NCI-H2171 treated with DMSO at 0.1 percent for 48 hours (cell line): Measurements from ENCODE around the gene USP12.

ENCODE experiments used
- DNase-seq: peaks from one replicate; lab custom pipeline; 2025; lab: John Stamatoyannopoulos, UW

USP12 gene

DNA sequence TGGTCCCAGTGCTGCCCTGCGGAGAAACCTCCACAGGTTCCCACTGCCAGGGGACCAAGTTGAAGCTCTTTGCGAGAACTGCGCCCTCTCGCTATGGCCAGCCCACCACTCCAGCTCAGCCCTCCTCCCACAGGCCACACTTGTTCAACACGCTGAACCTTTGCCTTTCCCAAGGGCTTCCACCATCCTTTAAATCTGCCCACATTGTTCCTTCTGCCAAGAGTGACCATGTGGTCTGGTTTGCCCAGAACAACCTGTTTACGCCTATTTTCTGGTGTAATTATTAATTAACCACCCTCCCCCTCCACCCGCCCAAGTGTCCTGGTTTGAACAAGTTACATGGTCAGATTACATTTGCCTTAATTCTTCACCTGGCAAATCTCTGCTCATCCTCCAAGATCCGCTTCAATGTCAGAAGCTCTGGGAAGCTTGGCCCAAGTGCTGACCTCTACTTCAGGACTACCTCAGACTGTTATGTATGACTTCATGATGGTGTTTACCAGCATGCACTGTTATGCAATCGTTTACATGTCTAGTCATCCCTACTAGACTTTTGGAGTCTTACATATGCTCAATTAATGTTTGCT is 12.0 kb upstream of the USP12 start:
- no peak for DNase-seq

DNA sequence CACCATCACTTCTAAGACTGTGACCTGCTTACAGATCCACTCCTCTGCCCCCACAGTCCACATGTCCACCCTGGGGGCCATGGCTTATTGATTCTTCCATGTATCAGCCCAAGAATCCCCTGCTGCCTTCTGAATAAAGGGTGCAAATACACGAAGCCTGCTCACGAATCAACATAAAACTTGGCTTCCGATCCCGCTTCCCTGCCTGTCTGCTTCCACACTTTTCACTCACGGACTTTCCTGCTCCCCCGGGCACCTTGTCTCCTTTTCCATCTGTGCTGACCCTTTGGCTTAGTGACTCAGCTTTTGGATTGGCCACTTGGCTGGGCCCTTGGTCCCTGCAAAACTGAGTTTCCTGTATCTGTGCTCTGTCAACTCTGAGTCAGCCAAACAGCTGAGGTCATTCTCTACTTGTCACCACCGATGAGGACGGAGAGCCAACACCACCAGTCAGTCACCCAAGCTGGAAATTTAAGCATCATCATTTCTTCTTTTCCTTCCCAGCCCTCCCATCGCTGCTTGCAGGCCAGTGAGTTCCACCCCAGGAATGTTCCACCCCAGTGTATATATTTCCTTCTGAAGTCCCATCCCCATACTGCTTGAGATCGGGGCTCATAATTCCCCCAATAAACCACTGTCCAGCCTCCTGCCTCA is 11.4 kb upstream of the USP12 start:
- no peak for DNase-seq

DNA sequence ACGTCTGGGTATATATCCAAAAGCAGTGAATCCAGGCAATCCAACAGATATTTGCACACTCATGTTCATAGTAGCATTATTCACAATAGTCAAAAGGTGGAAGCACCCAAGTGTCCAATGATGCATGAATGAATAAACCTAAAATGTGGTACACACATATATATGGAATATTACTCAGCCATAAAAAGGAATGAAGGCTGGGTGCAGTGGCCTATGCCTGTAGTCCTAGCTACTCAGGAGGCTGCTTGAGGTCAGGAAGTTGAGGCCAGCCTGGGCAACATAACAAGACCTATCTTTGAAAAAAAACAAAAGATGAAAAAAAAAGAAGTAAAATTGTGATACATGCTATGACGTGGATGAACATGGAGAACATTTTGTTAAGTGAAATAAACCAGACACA is 10.4 kb upstream of the USP12 start:
- DNase-seq, result no peak

DNA sequence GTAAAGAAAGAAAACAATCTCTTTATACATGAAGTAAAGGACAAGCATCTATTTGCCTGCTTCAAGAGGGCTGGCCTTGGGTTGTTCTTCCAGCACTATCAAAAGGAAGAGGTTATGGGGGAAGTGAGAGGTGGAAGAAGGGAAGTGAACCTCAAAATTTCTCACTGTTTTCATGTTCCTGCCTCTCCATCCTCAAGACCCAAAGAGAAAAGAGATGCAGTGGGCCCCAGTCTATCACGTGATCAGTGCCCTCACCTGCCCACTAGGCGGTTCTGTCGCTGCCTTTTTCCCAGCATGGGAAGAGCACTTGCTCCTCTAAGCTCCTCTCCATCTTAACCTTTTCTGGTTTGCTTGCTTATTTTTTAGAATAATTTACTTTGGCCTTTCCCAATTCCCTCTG is 6.2 kb upstream of the USP12 start:
- no peak for DNase-seq

DNA sequence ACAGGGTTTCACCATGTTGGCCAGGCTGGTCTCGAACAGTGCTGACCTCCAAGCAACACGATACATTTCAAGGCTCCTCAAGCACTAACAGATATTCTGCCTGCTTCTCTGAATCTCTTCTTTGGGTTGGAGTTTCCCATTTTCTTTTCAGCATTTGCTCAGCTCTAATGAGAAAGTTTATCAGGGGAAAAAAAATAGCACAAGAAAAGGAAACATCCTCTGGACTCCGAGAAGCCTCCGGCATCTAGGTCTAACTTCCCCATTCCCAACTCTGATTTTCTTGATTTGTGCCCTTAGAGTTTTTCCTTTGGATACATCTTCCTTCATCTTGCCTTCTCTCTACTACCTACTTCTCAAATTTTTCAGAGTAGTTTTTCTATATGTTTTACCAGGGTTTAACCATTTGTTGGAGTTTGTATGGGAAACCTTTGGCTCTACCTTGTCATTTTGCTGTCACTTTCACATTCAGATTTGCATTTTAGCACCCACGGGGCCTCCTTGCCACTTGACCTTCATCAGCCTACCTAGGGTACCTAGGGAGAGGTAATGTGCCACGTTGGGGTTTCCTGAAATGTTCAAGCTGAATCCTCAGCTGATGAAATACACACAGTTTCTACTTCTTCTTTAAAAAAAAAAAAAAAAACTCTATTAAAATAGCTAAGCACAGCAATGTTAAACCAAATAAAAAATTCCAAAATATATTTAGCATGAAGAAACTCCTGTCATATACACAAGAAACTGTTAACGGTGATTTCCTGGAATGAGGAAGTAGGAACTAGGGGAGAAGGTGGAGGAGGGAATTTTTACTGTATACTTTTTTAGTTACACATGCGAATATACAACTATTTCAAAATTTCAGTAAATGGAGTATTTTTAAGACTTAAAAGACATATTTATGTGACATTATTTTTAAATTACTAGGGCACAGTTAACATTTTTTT is 5.1 kb upstream of the USP12 start:
- no peak for DNase-seq

DNA sequence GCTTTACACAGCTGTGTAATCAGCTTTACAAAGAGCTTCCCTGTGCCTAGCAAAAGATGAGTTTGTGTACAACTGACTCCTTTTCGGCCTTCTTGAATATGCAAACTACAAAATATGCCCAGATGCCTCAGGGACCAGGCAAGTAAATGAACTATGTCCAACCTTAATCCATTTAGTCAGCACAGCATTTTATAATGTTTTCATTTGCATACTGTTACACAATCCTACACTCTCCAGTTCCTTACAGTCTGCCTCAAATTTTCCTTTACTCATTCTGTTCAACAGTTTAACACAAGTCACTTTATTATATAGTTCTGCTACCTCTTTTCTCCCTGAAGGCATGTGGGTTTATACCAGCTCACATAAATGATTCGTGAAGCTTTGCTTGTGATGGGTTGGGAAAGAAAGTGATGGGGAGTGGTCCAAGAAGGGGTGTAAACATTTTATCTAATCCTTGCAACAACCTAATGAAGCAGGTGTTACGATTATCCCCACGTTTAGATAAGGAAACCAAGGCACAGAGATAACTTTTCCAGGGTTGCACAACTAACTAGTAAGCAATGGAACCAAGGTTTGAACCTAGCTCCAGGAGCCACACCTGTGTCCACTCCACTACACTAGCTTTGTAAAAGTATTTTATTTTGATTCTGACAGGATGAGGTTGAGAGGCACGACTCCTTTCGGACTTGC is 3.3 kb upstream of the USP12 start:
- DNase-seq, result no peak

GRCh38 chr13:27172495-27172842 is 858 bp upstream of the USP12 start:
- DNase-seq, result peak; percentile 20

DNA sequence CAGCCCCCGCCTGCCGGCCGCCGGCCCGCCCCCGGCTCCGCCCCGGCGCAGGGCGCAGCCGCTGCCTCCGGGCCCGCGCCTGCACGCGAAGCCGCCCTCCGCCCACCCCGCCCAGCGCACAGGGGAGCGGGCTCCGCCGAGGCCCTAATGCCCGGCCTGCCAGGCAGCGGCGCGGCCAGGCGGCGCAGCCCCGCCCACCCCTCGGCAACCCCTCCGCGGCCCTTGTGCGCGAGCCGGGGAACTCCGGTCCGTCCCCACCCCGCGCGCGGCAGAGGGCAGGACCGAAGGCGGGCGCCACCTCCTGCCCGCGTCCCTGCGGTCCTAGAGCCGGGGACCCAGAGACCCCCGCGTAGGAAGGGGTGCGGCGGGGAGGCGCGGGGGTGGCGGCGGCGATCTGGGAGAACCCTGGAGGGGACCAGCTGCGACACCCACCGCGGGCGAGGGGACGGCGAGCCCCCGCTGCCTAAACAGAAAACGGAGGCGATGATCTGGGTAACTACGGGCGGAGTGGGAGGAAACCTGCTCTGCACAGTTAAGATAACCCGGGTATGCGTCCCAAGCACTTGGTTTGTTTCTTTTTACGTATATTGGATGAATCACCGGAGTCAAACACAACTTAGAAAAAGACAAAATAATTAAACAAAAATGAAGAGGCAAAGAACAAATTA is 350 bp upstream of the USP12 start:
- DNase-seq, result peak; percentile 52

DNA sequence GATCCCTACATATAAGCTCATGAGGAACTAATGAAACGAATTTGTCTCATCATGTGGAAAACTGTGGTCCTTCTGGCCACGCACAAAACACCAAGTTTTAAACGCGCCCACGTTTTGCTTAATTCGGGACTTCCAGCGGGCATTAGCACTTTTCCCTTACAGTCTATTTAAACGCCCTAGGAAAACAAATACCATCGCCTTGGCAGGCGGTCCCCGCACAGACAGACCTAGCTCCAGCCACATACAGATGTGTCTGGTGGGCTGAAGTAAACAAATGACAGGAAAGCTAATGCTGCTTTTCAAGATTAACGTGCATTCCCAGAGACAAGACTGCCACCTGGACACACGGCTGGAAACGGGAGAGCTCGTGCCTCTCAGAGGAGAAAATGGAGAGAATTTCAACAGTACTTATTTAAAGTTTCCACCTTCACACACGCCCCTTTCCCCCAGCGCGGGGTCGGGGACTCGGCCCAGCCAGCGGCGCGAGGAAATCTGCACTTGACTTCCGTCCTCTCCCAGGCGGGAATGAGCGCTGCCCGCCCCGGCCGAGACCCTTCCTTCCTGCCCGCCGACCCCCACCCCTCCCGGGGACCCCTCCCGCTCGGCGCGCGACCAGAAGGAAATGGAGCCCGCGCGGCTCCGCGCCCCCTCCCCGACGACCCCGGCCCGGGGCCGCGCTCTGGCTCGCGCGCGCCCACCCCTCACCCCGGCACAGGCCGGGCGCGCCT is 931 bp downstream of the USP12 start:
- DNase-seq, result peak; percentile 52

DNA sequence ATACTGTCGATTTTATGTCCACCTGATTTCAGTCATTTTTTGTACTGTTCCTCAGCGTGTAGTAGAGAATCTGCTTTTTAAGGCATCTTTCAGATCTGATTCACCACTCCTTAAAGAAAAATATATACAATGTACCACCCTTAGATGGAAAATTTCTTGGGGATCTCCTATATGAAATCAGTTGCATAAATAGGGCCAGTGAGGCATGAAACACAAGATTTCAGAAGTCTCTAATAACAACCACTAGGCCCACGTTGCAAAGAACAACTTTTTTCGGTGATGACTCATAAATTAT is 1.4 kb downstream of the USP12 start:
- no peak for DNase-seq

DNA sequence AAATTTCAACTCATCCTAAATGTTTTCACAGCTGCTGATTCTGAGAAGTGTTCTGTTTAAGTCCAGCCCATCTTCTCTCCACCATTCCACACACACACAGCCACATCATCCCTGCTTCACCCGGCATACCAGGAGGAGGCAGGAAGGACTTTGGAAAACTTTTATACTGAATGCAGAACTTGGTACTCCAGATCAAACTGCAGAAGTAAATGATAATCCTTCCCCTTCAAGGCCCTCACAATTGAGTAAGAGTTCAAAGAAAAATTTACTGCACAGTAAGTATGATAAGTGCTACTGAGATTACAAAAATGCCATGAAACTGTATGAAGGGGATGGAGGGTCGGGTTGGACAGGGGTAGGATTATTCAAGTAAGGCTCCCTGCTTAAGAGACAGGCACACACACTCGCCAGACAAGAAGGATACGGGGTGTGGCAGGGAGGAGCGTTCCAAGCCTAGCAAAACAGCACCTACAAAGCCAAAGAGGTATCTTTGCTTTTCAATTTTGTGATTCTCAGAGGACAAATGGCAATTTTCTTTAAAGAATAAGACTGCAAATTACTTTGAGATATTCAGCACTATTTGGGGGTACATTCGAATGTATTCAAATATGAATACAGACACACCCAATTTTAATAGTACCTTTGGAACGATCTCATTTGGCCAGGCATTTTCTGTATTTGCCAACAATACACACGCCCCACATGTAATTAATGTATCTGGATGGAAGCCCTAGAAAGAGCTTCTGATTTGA is 2.5 kb downstream of the USP12 start:
- DNase-seq, result no peak

DNA sequence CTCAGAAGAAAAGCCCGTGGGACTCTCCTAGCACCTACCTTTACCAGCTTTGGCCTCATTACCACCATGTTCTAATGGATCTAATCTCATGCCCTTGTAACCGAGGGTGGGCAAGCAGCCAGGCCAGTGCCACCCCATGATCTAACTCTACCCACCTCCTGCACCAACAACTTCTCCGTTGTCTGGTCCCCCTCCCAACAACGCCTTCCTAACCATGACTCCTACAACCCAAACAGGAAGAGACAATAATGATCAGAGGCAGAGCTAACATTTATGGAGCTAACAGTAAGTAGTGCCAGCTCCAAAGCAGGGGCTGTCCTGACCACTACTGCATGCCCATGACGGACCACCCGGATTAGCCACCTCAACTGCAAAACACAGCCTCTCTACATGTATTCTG is 3.5 kb downstream of the USP12 start:
- DNase-seq, result no peak

- DNase-seq, result no peak
Measured at GRCh38 chr13:27166313-27166712, 5.3 kb downstream of the USP12 start.

DNA sequence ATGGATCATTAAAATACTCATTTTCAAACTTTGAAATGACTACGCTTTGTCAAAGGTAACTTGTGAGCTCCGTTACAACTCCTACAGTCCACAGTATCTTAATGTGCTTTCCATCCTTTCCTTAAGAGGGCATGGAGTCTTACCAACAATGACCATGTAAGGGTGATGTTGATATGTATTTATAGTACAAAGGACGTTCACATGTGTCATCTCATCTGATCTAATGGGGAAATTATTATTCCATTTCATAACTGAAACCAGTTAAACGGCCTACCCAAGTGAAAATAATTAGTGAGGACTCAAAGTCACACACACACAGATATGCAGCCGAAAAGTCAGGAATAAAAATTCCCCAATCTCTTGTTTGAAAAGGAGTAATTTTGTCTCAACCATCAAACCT is 9.6 kb downstream of the USP12 start:
- DNase-seq, result no peak

GRCh38 chr13:27161423-27161822 is 10.2 kb downstream of the USP12 start:
- DNase-seq, result no peak

DNA sequence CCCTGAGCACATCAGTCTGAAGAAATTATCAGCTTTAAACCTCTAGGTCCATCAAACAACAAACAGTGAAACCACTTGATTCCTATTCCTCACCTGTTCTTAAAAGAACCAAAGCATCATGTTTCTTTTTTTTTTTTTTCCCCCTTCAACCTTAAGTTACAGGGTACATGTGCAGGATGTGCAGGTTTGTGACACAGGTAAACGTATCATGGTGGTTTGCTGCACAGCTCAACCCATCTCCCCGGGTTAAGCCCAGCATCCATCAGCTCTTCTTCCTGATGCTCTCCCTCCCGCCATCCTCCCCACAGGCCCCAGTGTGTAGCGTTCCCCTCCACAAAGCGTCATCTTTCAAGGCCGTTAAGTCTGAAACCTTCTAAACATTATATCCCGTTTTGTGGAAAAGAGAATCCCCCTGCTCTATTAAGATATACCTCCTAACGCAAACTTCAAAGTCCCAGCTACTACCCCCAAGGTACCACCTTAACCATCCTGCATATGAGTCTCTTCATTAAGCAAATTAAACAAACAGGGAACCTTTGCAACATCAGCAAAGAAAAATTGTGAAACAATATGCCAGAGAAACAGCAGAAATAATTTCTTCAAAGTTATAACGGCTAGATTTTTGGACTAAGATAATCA is 10.8 kb downstream of the USP12 start:
- DNase-seq, result no peak

- DNase-seq, result no peak
Measured at GRCh38 chr13:27159806-27160563, 11.6 kb downstream of the USP12 start.

DNA sequence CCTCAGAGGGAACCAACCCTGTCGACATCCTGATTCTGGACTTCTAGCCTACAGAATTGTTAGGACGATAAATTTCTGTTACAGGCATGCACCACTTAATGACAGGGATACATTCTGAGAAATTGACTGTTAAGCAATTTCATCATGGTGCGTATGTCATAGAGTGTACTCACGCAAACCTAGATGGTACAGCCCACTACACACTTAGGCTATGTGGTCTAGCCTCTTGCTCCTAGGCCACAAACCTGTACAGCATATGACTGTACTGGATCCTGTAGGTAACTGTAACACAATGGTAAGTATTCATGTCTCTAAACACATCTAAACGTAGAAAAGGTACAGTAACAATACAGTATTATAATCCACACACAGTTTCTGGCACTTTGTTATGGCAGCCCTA is 13.3 kb downstream of the USP12 start:
- no peak for DNase-seq

DNA sequence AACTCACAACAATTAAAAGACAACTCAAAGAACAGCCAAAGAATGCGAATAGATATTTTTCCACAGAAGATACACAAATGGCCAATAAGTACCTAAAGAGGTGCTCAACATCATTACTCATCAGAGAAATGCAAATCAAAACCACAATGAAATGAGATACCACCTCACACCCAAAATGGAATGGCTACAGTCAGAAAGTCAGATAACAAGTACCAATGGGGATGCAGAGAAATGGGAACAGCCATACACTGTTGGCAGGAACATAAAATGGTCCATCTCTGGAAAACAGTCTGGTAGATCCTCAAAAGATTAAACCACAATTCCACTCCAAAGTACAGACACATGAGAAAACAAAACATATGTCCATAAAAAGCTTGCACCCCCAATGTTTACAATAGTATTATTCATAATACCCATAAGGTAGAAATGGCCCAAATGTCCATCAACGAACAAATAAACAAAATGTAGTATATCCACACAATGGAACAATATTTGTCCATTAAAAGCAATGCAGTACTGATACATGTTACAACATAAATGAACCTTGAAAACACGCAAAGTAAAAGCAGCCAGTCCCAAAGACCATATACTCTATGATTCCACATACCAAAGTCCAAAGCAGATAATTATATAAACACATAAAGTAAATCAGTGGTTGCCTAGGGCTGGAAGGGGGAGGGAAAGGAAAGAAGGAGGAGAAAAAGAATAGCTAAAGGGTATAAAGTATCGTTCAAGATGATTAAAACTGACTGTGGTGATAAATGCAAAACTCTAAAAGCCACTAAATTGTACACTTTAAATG is 19.6 kb downstream of the USP12 start:
- no peak for DNase-seq
